Ectodermal cell (in vitro differentiated cells): ENCODE data around the gene CEP72.
A peak's percentile ranks its signal among the peaks of the same experiment; 100 is the strongest.
"Not testable (repeated sequence)": the region's sequence is repeated elsewhere in the genome, so short reads cannot be mapped to it uniquely, and the experiment has no call there.

Experiments
- H3K27ac ChIP-seq: 2 replicates; pipeline ENCODE4 v1.7.0; 2013; ENCODE audit warnings: mild to moderate bottlenecking, low read depth, low read length; ENCODE audit not compliant: insufficient read depth, poor library complexity, severe bottlenecking
- H3K27me3 ChIP-seq: 2 replicates; pipeline ENCODE4 v1.7.0; 2013; ENCODE audit warnings: mild to moderate bottlenecking, low read length; ENCODE audit not compliant: insufficient read depth, control insufficient read depth, poor library complexity, severe bottlenecking
- H3K36me3 ChIP-seq: one replicate; pipeline ENCODE4 v1.7.0; 2013; ENCODE audit warnings: low read length; ENCODE audit not compliant: control insufficient read depth, insufficient read depth
- H3K4me1 ChIP-seq: one replicate; pipeline ENCODE4 v1.7.0; 2013; ENCODE audit warnings: low read length; ENCODE audit not compliant: control insufficient read depth, insufficient read depth
- H3K4me3 ChIP-seq: 2 replicates; pipeline ENCODE4 v1.7.0; 2013; ENCODE audit warnings: low read depth, low read length, control low read depth; ENCODE audit not compliant: insufficient read depth
- H3K9me3 ChIP-seq: 2 replicates; pipeline ENCODE4 v1.7.0; 2013; ENCODE audit warnings: mild to moderate bottlenecking, low read length, moderate library complexity; ENCODE audit not compliant: control insufficient read depth
- WGBS, 2 experiments: methylation state at CpG; one replicate each; pipeline ENCODE4 v1.1.7; 2013; ENCODE audit warnings: missing lambda C conversion rate in 2 of 2; 5-methylcytosine and 5-hydroxymethylcytosine counted together

The CEP72 gene

GRCh38 chr5:692529-693041 lies 80.4 kb downstream of the CEP72 start:
- 5 to 8% methylated on average over 40 to 41 of the region's 41 CpGs for WGBS, 2 experiments
- not testable (repeated sequence) for H3K36me3 ChIP-seq, H3K9me3 ChIP-seq, H3K27ac ChIP-seq, H3K4me1 ChIP-seq
- Histone ChIP-seq H3K27me3 (peaks cover 27% of the 10 kb centered on the region), H3K4me3 (peak overlapping the region; percentile 29)

GRCh38 chr5:693271-694041 lies 81.3 kb downstream of the CEP72 start, which contains the start of gene TPPP:
TSS of gene TPPP (minus strand) at chr5:693352. CDS start at chr5:678060, 15,292 bp downstream.
- H3K36me3 ChIP-seq, H3K27ac ChIP-seq, H3K4me1 ChIP-seq, H3K9me3 ChIP-seq: not testable (repeated sequence)
- peaks cover 27% of the 10 kb centered on the region for H3K27me3 ChIP-seq
- peak within 1 kb of the TSS; percentile 29 for H3K4me3 ChIP-seq
- 0 to 1% methylated on average over 80 to 95 of the region's 109 CpGs for WGBS, 2 experiments

GRCh38 chr5:694042-694431 lies 81.9 kb downstream of the CEP72 start:
- H3K36me3 ChIP-seq, H3K27ac ChIP-seq, H3K4me3 ChIP-seq, H3K4me1 ChIP-seq, H3K9me3 ChIP-seq: not testable (repeated sequence)
- 0 to 3% methylated on average over 8 to 12 of the region's 22 CpGs for WGBS, 2 experiments
- H3K27me3 ChIP-seq, result peaks cover 30% of the 10 kb centered on the region

- peaks cover 38% of the 10 kb centered on the region for H3K27me3 ChIP-seq
- not testable (repeated sequence) for H3K36me3 ChIP-seq
These were observed 83.3 kb downstream of the CEP72 start for GRCh38 chr5:695475-695874.

GRCh38 chr5:696191-696590 lies 84.1 kb downstream of the CEP72 start:
- not testable (repeated sequence) for H3K4me3 ChIP-seq, H3K36me3 ChIP-seq, H3K4me1 ChIP-seq, H3K9me3 ChIP-seq, H3K27ac ChIP-seq
- 90 to 92% methylated on average over 3 to 4 of the region's 8 CpGs for WGBS, 2 experiments
- peaks cover 42% of the 10 kb centered on the region for H3K27me3 ChIP-seq

More at GRCh38 chr5:695475-695874, 83.3 kb downstream of the CEP72 start:
- not testable (repeated sequence) for H3K9me3 ChIP-seq, H3K4me1 ChIP-seq, H3K4me3 ChIP-seq, H3K27ac ChIP-seq
- 86 to 95% methylated on average over 3 to 5 of the region's 13 CpGs for WGBS, 2 experiments

- H3K4me1 ChIP-seq, H3K9me3 ChIP-seq, H3K36me3 ChIP-seq, H3K4me3 ChIP-seq, H3K27ac ChIP-seq: not testable (repeated sequence)
- H3K27me3 ChIP-seq, result peaks cover 36% of the 10 kb centered on the region
- WGBS, 2 experiments, result 85 to 88% methylated on average over 12 to 13 of the region's 21 CpGs
These were observed 84.9 kb downstream of the CEP72 start for GRCh38 chr5:696753-697702.
